GM21723 (cell line): ENCODE data around the gene ZKSCAN3.
"Not testable (repeated sequence)": the region's sequence is repeated elsewhere in the genome, so short reads cannot be mapped to it uniquely, and the experiment has no call there.

Experiments
- ATAC-seq: cut with Tn5 transposase; IDR thresholded peaks from one replicate; pipeline ENCODE4 v1.9.1; 2021; ENCODE audit warnings: mild to moderate bottlenecking, moderate library complexity; ENCODE audit not compliant: unreplicated experiment

Gene ZKSCAN3

GRCh38 chr6:28340310-28341095, 9.2 kb upstream of the ZKSCAN3 start:
- no peak for ATAC-seq

GRCh38 chr6:28343898-28344677, 5.7 kb upstream of the ZKSCAN3 start:
- ATAC-seq, result no peak

DNA sequence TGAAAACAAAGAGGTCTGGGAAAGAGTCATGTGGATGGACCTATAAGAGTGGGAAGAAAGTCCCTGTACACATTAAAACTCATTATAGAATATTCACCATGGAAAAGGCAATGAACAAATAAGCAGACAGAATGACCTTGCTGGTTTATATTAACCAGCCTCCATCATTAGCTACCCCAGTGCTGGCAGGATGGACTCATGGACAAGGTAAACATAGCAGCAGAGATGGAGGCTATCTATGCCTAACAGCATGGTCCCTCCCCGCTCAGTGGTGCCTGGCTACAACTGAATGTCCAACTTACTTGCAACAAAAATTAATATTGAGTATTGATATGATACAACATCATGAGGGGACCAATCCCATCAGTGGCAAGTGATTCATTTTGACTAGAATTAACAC, 4.5 kb upstream of the ZKSCAN3 start:
- ATAC-seq, result no peak

DNA sequence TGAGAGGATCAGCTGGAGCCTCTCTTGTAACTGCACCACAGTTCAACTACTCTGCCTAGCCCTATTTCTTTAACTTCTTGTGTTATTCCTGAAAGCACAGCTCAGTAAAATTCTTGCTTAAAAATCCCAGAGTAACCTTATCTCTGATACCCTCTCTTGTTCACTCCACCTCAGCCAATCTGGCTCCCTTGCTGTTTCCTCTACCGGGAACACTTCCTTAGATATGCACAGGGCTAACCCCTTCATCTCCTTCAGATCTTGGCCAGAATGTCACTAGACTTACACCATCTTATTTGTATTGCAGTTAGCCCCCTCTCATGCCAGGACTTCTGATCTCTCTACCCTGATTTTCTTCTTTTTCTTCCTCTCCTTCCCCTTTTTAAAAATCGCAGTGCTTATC, 2.6 kb upstream of the ZKSCAN3 start:
- ATAC-seq, result no peak

- ATAC-seq, result peak; percentile 19
Observed at GRCh38 chr6:28349344-28349891, 329 bp upstream of the ZKSCAN3 start.

- ATAC-seq, result no peak
Observed at GRCh38 chr6:28351087-28351486, 1.3 kb downstream of the ZKSCAN3 start.

- ATAC-seq, result no peak
Observed at GRCh38 chr6:28351493-28351925, 1.8 kb downstream of the ZKSCAN3 start.

DNA sequence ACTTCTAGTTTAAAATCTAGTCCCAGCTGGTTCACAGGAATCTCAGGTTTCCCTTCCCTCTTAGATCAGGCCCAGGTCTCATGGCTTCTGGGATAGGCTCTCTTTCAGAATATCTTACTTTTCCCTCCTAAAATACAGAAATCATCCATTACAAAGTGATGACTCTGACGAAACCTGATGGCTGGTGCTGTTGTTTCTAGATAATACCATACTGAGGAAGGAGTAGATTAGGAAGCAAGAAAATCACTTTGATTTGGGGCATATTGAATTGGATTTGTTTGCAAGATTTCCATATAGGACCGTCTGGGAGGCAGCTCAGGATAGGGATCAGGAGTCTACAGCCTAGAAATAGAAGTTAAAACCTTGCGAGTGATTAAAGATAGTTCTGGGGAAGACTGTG, 3.6 kb downstream of the ZKSCAN3 start:
- ATAC-seq, result no peak

GRCh38 chr6:28353981-28354676, 4.4 kb downstream of the ZKSCAN3 start:
- ATAC-seq, result no peak

- no peak for ATAC-seq
Observed at GRCh38 chr6:28354688-28355554, 5.2 kb downstream of the ZKSCAN3 start.

- peak; percentile 78 for ATAC-seq
Observed at GRCh38 chr6:28355743-28356665, 6.3 kb downstream of the ZKSCAN3 start.

- no peak for ATAC-seq
Observed at GRCh38 chr6:28356666-28357020, 6.9 kb downstream of the ZKSCAN3 start.

DNA sequence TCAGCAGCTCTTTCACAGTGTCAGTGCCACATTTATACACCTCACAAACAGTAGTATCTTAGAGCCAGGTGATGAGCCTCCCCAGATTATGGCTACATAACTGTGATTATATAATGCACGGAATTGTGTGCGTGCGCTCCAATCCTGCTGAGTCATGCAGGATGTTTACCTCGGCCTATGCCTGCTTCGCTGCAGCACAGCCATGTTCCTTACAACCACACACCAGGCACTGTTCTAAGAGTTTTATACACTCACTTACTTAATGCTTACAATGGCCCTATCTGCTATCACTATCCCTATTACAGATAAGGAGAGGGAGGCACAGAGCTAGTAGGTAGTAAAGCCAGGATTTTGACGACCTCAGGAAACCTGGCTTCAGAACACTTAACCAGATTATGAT, 7.3 kb downstream of the ZKSCAN3 start:
- ATAC-seq, result no peak

DNA sequence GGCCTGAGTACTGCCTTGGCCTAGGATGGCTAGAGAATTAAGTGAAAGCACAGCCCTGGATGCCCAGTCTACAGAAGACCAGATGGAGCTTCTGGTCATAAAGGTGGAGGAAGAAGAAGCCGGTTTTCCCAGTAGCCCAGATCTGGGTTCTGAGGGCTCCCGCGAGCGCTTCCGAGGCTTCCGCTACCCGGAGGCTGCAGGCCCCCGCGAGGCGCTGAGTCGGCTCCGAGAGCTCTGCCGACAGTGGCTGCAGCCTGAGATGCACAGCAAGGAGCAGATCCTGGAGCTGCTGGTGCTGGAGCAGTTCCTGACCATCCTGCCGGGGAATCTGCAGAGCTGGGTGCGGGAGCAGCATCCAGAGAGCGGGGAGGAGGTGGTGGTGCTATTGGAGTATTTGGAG, 9.8 kb downstream of the ZKSCAN3 start:
- not testable (repeated sequence) for ATAC-seq

- no peak for ATAC-seq
Observed at GRCh38 chr6:28360961-28361360, 11.2 kb downstream of the ZKSCAN3 start.

GRCh38 chr6:28365590-28365989, 15.8 kb downstream of the ZKSCAN3 start:
- ATAC-seq, result not testable (repeated sequence)

- ATAC-seq, result peak; percentile 79
Observed at GRCh38 chr6:28368522-28368921, 18.8 kb downstream of the ZKSCAN3 start.

DNA sequence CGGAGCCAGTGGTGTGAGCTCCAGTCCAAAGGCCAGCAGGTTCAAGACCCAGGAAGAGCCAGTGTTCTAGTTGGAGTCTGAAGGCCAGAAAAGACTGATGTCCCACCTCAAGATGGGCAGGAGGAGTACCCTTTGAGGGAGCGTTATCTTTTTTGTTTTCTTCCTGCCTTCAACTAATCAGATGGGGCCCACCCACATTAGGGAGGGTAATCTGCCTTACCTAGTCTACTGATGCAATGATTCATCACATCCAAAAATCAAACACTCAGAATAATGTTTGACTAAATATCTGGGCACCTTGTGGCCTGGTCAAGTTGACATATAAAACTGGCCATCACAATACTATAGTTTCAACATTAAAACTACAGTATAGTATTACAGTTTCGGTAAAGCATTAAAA, 19.7 kb downstream of the ZKSCAN3 start:
- ATAC-seq, result no peak

- no peak for ATAC-seq
Observed at GRCh38 chr6:28370440-28370839, 20.7 kb downstream of the ZKSCAN3 start.
